Spleen (tissue), 11 donors: ENCODE data around the gene ANKS3. TPM values are rescaled to one million over a fixed set of nuclear protein-coding genes. Genes with fewer than 3 reads are reported as not detected.

Experiments used
- DNase-seq: peaks from one replicate; pipeline ENCODE4 v3.0.0-alpha.2; 2020
- H3K27ac ChIP-seq, 8 donors: fragments of 200-600 bp; sonication (generic) in 7 of 8; 1 replicate in 4 of 8; 2 replicates in 4 of 8; pipeline versions ENCODE4 v1.5.0 to v1.8.0; 2016 to 2021; ENCODE audit warnings: inconsistent platforms in 4 of 8, mild to moderate bottlenecking in 4 of 8, moderate library complexity in 1 of 8
- H3K27me3 ChIP-seq, 7 donors: fragments of 200-600 bp; sonication (generic) in 6 of 7; replicated peaks in 1 of 7; 1 replicate in 4 of 7; 2 replicates in 3 of 7; pipeline versions ENCODE4 v1.5.0 to v1.8.0; 2016 to 2021; ENCODE audit warnings: inconsistent platforms in 3 of 7, mild to moderate bottlenecking in 1 of 7
- H3K36me3 ChIP-seq, 6 donors: fragments of 200-600 bp; sonication (generic) in 5 of 6; 1 replicate in 4 of 6; 2 replicates in 2 of 6; pipeline versions ENCODE4 v1.5.0 to v1.8.0; 2016 to 2021; ENCODE audit warnings: inconsistent platforms in 2 of 6
- H3K4me1 ChIP-seq, 6 donors: fragments of 200-600 bp; sonication (generic) in 5 of 6; 1 replicate in 3 of 6; 2 replicates in 3 of 6; pipeline versions ENCODE4 v1.5.0 to v1.8.0; 2016 to 2021; ENCODE audit warnings: inconsistent platforms in 3 of 6
- H3K4me3 ChIP-seq, 8 donors: fragments of 200-600 bp; sonication (generic) in 7 of 8; 1 replicate in 4 of 8; 2 replicates in 4 of 8; pipeline versions ENCODE4 v1.5.0 to v1.8.0; 2016 to 2021; ENCODE audit warnings: inconsistent platforms in 4 of 8, mild to moderate bottlenecking in 4 of 8, moderate library complexity in 2 of 8
- H3K9me3 ChIP-seq, 8 donors: fragments of 200-600 bp; sonication (generic) in 7 of 8; 1 replicate in 4 of 8; 2 replicates in 4 of 8; pipeline versions ENCODE4 v1.5.0 to v1.8.0; 2016 to 2021; ENCODE audit warnings: inconsistent platforms in 4 of 8
- POLR2A ChIP-seq, 3 donors: fragments of 450-650 bp; IDR thresholded peaks; one replicate each; pipeline ENCODE4 v1.5.1; 2017; ENCODE audit warnings: antibody characterized with exemption in 3 of 3, mild to moderate bottlenecking in 1 of 3
- POLR2AphosphoS5 ChIP-seq, 3 donors: sonication (generic); formaldehyde crosslinking; IDR thresholded peaks; one replicate each; pipeline ENCODE4 v1.5.1; 2017; ENCODE audit warnings: antibody characterized with exemption in 3 of 3
- WGBS, 5 donors: extraction: QIAGEN DNeasy Blood & Tissue Kit in 3 of 5; methylation state at CpG; one replicate each; pipeline versions ENCODE4 v1.1.5 to v1.1.7; 2013 to 2018; 5-methylcytosine and 5-hydroxymethylcytosine counted together
- intact Hi-C: fragments of 100-400 bp; cut with DNase I; formaldehyde crosslinking; loops from one replicate; pipeline ENCODE4 v1.15.0; 2023; ENCODE audit warnings: low total_unique reads
- polyA plus RNA-seq, 3 donors: library from polyadenylated mRNA; stranded (reverse); fragments of 200-250 nt; gene quantifications; one replicate each; pipeline ENCODE4 v1.2.1, GENCODE V29; 2013
- total RNA-seq, 7 donors: library from RNA; depleted of rRNA in 3 of 7; stranded (reverse); fragments of >200 nt in 3 of 7; fragmentation: NEBNext Ultra II Directional in 4 of 7; extraction: Animal tissue kit (Norgen Biotek cat#: 25700) in 4 of 7; gene quantifications; one replicate each; pipeline versions ENCODE4 v1.1.0 to v1.2.1, GENCODE V29; 2016 to 2021
- TF ChIP-seq, protein P1 (sequence below), 11 experiments: fragments of 200-600 bp in 7 of 11; fragments of 450-650 bp in 4 of 11; sonication (generic) in 4 of 11; IDR thresholded peaks in 8 of 11; conservative IDR thresholded peaks in 3 of 11; 1 replicate in 7 of 11; 2 replicates in 4 of 11; pipeline versions ENCODE4 v1.4.0 to v1.8.0; 2016 to 2021; ENCODE audit warnings: antibody characterized with exemption in 11 of 11, inconsistent platforms in 4 of 11, mild to moderate bottlenecking in 1 of 11
- donor health status: healthy with polysubstance abuse.
- donor health status: DM: no; HTN: no; CAD: no; lungs with moderate emphysema.
- donor health status: DM: no; HTN: no; CAD: no.
- donor health status: Bipolar disorder and iron deficiency.
- donor health status: healthy.
- donor health status: DM: no; HTN: no; CAD: no.
- donor health status: DM: yes; HTN: yes; CAD: no.

The ANKS3 gene
- total and polyA plus RNA-seq, 10 donors = 12.5 to 29.5 (median 22.9) TPM

- Histone ChIP-seq H3K27ac (peak overlapping the region; percentile 53 to 95 (median 88)), H3K4me1 (peaks cover 24 to 59% (median 49%) of the 10 kb centered on the region in 6 donors), H3K36me3 (peaks cover 0 to 25% (median 11%) of the 10 kb centered on the region in 6 donors), H3K27me3 (no peaks in the 10 kb centered on the region), H3K4me3 (peak overlapping the region; percentile 36 to 99 (median 89)), H3K9me3 (no peaks in the 10 kb centered on the region)
- intact Hi-C loops = loop anchor here (5.0 kb wide), 1 partner anchor 34 kb away; the partner anchor contains the start of gene ROGDI
- no peak for DNase-seq
- 41 to 50% (median 47%) methylated on average over 17 of the region's 17 CpGs for whole genome bisulfite sequencing, 5 donors
- TF ChIP-seq, protein P1, sequence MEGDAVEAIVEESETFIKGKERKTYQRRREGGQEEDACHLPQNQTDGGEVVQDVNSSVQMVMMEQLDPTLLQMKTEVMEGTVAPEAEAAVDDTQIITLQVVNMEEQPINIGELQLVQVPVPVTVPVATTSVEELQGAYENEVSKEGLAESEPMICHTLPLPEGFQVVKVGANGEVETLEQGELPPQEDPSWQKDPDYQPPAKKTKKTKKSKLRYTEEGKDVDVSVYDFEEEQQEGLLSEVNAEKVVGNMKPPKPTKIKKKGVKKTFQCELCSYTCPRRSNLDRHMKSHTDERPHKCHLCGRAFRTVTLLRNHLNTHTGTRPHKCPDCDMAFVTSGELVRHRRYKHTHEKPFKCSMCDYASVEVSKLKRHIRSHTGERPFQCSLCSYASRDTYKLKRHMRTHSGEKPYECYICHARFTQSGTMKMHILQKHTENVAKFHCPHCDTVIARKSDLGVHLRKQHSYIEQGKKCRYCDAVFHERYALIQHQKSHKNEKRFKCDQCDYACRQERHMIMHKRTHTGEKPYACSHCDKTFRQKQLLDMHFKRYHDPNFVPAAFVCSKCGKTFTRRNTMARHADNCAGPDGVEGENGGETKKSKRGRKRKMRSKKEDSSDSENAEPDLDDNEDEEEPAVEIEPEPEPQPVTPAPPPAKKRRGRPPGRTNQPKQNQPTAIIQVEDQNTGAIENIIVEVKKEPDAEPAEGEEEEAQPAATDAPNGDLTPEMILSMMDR (IDR thresholded peaks at IDR 0.05 in 8 of 11, conservative IDR thresholded peaks at IDR 0.05 in 3 of 11) = no peak
- TF ChIP-seq POLR2A (IDR thresholded peaks at IDR 0.05) (no peak), POLR2AphosphoS5 (IDR thresholded peaks at IDR 0.05) (no peak)
Observed at GRCh38 chr16:4767872-4768548, 33.9 kb upstream of the ANKS3 start.

DNA sequence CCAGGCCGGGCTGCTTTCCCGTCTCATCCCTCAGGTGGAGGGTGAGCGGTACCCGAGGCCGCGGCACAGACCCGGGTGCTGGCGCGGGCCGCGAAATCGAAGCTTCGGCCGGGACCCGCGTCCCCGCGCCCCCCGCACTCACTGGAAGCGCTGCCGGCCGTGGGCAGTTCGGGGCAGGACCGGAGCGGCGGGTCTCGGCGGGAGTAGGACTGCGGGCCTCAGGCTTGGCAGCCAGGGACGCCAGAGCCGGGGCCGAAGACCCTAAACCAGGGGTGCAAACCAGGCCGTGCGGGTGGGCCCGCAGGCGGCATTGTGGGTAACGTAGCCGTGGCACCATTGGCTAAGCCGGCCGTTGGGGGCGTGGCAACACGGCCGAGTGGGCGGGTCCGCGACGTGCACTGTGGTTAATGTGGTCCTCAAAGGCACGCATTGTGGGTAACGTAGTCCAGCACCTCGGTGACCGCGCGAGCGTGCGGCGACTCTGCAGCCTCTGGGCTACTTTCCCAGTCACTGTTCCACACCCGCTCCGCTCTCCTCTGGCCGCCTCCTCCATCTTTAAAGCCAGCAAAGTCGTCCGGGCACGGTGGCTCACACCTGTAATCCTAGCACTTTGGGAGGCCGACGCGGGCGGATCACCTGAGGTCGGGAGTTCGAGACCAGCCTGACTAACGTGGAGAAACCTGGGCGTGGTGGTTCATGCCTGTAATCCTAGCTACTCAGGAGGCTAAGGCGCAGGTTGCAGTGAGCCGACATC lies 33.0 kb upstream of the ANKS3 start, which contains the start of gene ZNF500:
Gene ZNF500 (minus strand): TSS at position 288 of the 754 bp plus-strand sequence. CDS start 1,184 bp downstream, outside the sequence.
- Histone ChIP-seq H3K36me3 (peaks cover 0 to 34% (median 20%) of the 10 kb centered on the region in 6 donors), H3K27me3 (no peaks in the 10 kb centered on the region), H3K9me3 (no peaks in the 10 kb centered on the region), H3K4me3 (peak within 1 kb of the TSS; percentile 85 to 99 (median 95)), H3K27ac (peak within 1 kb of the TSS; percentile 68 to 95 (median 88)), H3K4me1 (peaks cover 24 to 69% (median 57%) of the 10 kb centered on the region in 6 donors)
- TF ChIP-seq POLR2AphosphoS5 (IDR thresholded peaks at IDR 0.05) (peak; percentile 87 to 93 (median 93)), POLR2A (IDR thresholded peaks at IDR 0.05) (no peak)
- TF ChIP-seq, protein P1 (IDR thresholded peaks at IDR 0.05 in 8 of 11, conservative IDR thresholded peaks at IDR 0.05 in 3 of 11) = peak in 3 of 11 experiments; percentile 14 to 28 (median 23)
- DNase-seq = peak; percentile 99
- intact Hi-C loops = loop anchor here (5.0 kb wide), 1 partner anchor 35 kb away; the partner anchor contains the start of gene ROGDI
- WGBS, 5 donors = 2 to 4% (median 2%) methylated on average over 26 to 72 of the region's 72 CpGs

DNA sequence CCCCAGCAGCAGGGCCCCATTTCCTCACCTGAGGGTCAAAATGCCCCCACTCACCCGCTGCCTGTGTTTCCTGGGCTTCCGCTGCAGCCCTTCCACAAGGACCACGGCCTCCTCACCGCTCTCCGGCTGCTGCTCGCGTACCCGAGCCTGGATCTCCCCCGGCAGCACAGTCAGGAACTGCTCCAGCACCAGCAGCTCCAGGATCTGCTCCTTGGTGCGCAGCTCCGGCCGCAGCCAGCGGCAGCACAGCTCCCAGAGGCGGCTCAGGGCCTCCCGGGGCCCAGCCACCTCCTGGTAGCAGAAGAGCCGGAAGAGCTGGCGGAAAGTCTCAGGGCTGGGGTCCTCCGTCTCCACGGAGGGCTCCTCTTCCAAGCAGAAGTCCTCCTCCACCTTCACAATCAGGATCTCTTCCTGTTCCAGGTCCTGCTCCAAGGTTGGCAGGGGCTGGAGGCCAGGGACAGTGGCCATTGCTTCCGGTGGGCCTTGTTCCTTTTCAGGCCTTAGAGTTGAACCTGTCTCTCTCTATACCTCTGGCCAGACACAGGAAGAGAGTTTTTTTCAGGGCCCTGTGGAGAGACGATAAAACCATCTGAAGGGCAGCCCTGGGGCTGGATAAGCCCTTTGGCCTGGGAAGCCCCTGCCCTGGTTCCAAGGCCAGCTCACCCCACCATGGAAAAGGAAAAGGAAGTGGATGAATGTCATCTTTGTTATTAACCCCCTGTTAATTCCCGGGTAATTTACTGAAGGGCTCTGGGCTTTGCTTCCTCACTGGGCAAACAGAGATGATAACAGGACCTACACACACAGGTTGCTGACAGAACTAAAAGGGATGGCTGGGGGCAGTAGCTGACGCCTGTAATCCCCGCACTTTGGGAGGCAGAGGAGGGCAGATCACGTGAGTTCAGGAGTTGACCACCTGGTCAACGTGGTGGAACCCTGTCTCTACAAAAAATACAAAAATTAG lies 31.7 kb upstream of the ANKS3 start:
- intact Hi-C loops = loop anchor here (5.0 kb wide), 1 partner anchor 37 kb away; the partner anchor contains the start of gene ROGDI
- peak overlapping the region; percentile 85 to 99 (median 95) for H3K4me3 ChIP-seq
- H3K36me3 ChIP-seq = peaks cover 0 to 47% (median 29%) of the 10 kb centered on the region in 6 donors
- no peaks in the 10 kb centered on the region for H3K27me3 ChIP-seq
- DNase-seq = no peak
- TF ChIP-seq POLR2AphosphoS5 (IDR thresholded peaks at IDR 0.05) = peak; percentile 32 to 62 (median 56)
- TF ChIP-seq, protein P1 (IDR thresholded peaks at IDR 0.05 in 8 of 11, conservative IDR thresholded peaks at IDR 0.05 in 3 of 11) = no peak
- no peak for TF ChIP-seq POLR2A (IDR thresholded peaks at IDR 0.05)
- H3K27ac ChIP-seq = peak overlapping the region; percentile 60 to 95 (median 88)
- no peaks in the 10 kb centered on the region for H3K9me3 ChIP-seq
- WGBS, 5 donors = 62 to 73% (median 66%) methylated on average over 24 to 26 of the region's 26 CpGs
- H3K4me1 ChIP-seq = peaks cover 24 to 75% (median 60%) of the 10 kb centered on the region in 6 donors
